ENCODE measurements around the gene SLC22A5.
"Not testable (repeated sequence)": the region's sequence is repeated elsewhere in the genome, so short reads cannot be mapped to it uniquely, and the experiment has no call there.

SLC22A5 gene

DNA sequence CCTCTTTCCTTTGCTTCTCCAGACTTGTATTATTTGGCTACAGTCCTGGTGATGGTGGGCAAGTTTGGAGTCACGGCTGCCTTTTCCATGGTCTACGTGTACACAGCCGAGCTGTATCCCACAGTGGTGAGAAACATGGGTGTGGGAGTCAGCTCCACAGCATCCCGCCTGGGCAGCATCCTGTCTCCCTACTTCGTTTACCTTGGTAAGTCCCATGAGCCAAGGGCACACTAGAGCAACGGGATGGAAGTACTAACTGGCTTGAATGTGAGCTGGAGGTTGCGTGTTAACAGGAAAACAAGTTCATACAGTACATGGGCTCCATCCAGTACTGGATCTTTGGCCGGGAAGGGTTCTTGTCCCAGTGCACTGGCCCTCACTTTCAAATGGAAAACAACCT lies 22.9 kb downstream of the SLC22A5 start:
- Histone ChIP-seq H3K27ac (ENCODE audit: low read depth, low read length) (no peak overlapping the region), H3K4me3 (ENCODE audit: low read length) (no peak overlapping the region), H3K36me3 (ENCODE audit: control insufficient read depth, insufficient read depth, low read length) (peaks cover 2% of the 10 kb centered on the region), H3K27me3 (ENCODE audit: control insufficient read depth, insufficient read depth, low read length) (no peaks in the 10 kb centered on the region), H3K9ac (ENCODE audit: low read length) (no peak overlapping the region), H3K4me1 (ENCODE audit: control insufficient read depth, insufficient read depth, low read length) (peaks cover 36% of the 10 kb centered on the region)

DNA sequence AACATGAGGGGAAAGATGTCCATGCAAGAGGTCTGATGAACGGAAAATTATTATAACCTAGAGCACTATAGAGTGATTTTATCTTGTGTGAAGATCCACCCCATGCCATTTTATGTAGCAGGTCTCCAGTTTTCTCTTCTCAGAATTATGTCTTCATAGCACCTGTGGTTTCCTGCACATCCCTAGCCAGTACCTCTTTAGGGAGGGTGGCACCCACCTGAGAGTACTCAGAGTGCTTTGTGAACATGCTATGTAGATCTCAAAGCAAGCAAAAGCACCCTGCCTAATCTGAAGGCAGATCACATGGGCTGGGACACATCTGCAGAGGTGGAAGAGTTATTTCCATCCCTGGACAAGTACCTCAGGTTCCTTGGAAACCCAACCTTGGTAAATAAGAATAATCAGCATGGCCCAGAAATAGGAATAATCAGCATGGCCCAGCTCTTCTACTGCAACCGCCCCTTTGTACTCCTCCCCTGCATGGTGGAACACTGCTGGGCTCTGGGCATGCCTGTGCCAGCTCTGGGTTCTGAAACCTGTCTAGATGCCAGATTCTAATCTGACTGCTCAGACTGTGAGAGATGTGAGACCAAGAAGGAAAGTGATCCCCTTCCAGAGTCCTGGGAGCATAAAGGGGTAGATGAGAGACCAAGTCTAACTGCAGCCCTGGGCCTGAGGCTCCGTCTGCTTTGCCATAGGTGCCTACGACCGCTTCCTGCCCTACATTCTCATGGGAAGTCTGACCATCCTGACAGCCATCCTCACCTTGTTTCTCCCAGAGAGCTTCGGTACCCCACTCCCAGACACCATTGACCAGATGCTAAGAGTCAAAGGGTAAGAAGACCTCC lies 23.7 kb downstream of the SLC22A5 start:
- Histone ChIP-seq H3K4me1 (ENCODE audit: control insufficient read depth, insufficient read depth, low read length) (peaks cover 29% of the 10 kb centered on the region), H3K27me3 (ENCODE audit: control insufficient read depth, insufficient read depth, low read length) (no peaks in the 10 kb centered on the region), H3K9ac (ENCODE audit: low read length) (no peak overlapping the region), H3K4me3 (ENCODE audit: low read length) (no peak overlapping the region), H3K27ac (ENCODE audit: low read depth, low read length) (no peak overlapping the region), H3K36me3 (ENCODE audit: control insufficient read depth, insufficient read depth, low read length) (peaks cover 2% of the 10 kb centered on the region)

DNA sequence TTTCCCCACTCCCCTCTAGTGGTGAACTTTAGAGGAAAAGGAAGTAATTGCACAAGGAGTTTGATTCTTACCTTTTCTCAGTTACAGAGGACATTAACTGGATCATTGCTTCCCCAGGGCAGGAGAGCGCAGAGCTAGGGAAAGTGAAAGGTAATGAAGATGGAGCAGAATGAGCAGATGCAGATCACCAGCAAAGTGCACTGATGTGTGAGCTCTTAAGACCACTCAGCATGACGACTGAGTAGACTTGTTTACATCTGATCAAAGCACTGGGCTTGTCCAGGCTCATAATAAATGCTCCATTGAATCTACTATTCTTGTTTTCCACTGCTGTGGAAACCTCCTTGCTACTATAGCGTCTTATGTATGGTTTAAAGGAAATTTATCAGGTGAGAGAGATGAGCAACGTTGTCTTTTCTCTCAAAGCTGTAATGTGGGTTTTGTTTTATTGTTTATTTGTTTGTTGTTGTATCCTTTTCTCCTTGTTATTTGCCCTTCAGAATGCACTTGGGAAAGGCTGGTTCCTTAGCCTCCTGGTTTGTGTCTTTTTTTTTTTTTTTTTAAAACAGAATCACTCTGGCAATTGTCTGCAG lies 25.3 kb downstream of the SLC22A5 start:
- no peak overlapping the region for H3K4me3 ChIP-seq (ENCODE audit: low read length)
- H3K9ac ChIP-seq (ENCODE audit: low read length), result no peak overlapping the region
- peaks cover 14% of the 10 kb centered on the region for H3K4me1 ChIP-seq (ENCODE audit: control insufficient read depth, insufficient read depth, low read length)
- peak overlapping the region; percentile 59 for H3K27ac ChIP-seq (ENCODE audit: low read depth, low read length)
- no peaks in the 10 kb centered on the region for H3K27me3 ChIP-seq (ENCODE audit: control insufficient read depth, insufficient read depth, low read length)
- H3K36me3 ChIP-seq (ENCODE audit: control insufficient read depth, insufficient read depth, low read length), result peaks cover 2% of the 10 kb centered on the region

- Histone ChIP-seq H3K27ac (ENCODE audit: low read depth, low read length) (no peak overlapping the region), H3K4me1 (ENCODE audit: control insufficient read depth, insufficient read depth, low read length) (peaks cover 6% of the 10 kb centered on the region)
Measured at GRCh38 chr5:132396589-132397031, 27.1 kb downstream of the SLC22A5 start.

DNA sequence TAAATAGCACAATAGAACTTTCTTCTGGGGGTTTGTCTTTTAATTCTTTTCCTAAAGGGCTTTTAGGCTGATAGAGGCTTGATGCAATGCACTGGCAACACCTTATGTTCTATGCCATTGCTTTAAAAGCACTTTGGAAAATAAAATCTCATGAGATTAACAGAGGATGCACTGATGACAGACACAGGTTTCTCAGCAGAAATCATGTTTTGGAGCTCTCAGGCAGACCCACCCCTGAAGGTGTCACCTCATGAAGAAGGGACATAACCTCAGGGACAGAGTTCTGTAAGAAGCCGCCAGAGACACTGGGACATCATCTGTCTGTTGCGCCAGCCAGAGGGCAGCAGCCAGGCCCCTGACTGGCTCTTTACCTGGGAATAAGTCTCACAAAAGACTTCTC lies 27.7 kb downstream of the SLC22A5 start:
- peaks cover 2% of the 10 kb centered on the region for H3K36me3 ChIP-seq (ENCODE audit: control insufficient read depth, insufficient read depth, low read length)
- H3K27me3 ChIP-seq (ENCODE audit: control insufficient read depth, insufficient read depth, low read length), result no peaks in the 10 kb centered on the region

More at GRCh38 chr5:132396589-132397031, 27.1 kb downstream of the SLC22A5 start:
- Histone ChIP-seq H3K36me3 (ENCODE audit: control insufficient read depth, insufficient read depth, low read length) (peaks cover 2% of the 10 kb centered on the region), H3K4me3 (ENCODE audit: low read length) (no peak overlapping the region), H3K27me3 (ENCODE audit: control insufficient read depth, insufficient read depth, low read length) (no peaks in the 10 kb centered on the region), H3K9ac (ENCODE audit: low read length) (no peak overlapping the region)

DNA sequence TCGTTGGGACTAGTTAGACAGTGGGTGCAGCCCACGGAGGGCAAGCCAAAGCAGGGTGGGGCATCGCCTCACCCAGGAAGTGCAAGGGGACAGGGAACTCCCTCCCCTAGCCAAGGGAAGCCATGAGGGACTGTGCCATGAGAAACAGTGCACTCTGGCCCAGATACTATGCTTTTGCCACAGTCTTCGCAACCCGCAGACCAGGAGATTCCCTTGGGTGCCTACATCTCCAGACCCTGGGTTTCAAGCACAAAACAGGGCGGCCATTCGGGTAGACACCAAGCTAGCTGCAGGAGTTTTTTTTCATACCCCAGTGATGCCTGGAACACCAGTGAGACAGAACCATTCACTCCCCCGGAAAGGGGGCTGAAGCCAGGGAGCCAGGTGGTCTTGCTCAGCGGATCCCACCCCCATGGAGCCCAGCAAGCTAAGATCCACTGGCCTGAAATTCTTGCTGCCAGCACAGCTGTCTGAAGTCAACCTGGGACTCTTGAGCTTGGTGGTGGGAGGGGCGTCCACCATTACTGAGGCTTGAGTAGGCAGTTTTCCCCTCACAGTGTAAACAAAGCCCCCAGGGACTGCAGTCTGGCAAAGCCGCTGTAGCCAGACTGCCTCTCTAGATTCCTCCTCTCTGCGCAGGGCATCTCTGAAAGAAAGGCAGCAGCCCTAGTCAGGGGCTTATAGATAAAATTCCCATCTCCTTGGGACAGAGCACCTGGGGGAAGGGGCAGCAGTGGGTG lies 28.6 kb downstream of the SLC22A5 start:
- H3K27me3 ChIP-seq (ENCODE audit: control insufficient read depth, insufficient read depth, low read length); H3K4me1 ChIP-seq (ENCODE audit: control insufficient read depth, insufficient read depth, low read length); H3K27ac ChIP-seq (ENCODE audit: low read depth, low read length); H3K4me3 ChIP-seq (ENCODE audit: low read length); H3K36me3 ChIP-seq (ENCODE audit: control insufficient read depth, insufficient read depth, low read length); H3K9ac ChIP-seq (ENCODE audit: low read length): not testable (repeated sequence)

More for the DNA sequence above, 27.7 kb downstream of the SLC22A5 start:
- Histone ChIP-seq H3K4me1 (ENCODE audit: control insufficient read depth, insufficient read depth, low read length) (peaks cover 6% of the 10 kb centered on the region), H3K9ac (ENCODE audit: low read length) (no peak overlapping the region), H3K27ac (ENCODE audit: low read depth, low read length) (no peak overlapping the region), H3K4me3 (ENCODE audit: low read length) (no peak overlapping the region)

GRCh38 chr5:132404041-132404440 lies 34.5 kb downstream of the SLC22A5 start:
- H3K4me3 ChIP-seq (ENCODE audit: low read length); H3K27me3 ChIP-seq (ENCODE audit: control insufficient read depth, insufficient read depth, low read length); H3K27ac ChIP-seq (ENCODE audit: low read depth, low read length); H3K9ac ChIP-seq (ENCODE audit: low read length); H3K36me3 ChIP-seq (ENCODE audit: control insufficient read depth, insufficient read depth, low read length); H3K4me1 ChIP-seq (ENCODE audit: control insufficient read depth, insufficient read depth, low read length): not testable (repeated sequence)

- Histone ChIP-seq H3K36me3 (ENCODE audit: control insufficient read depth, insufficient read depth, low read length) (no peaks in the 10 kb centered on the region), H3K27me3 (ENCODE audit: control insufficient read depth, insufficient read depth, low read length) (no peaks in the 10 kb centered on the region), H3K4me3 (ENCODE audit: low read length) (no peak overlapping the region), H3K9ac (ENCODE audit: low read length) (no peak overlapping the region), H3K27ac (ENCODE audit: low read depth, low read length) (no peak overlapping the region), H3K4me1 (ENCODE audit: control insufficient read depth, insufficient read depth, low read length) (peaks cover 16% of the 10 kb centered on the region)
Measured at GRCh38 chr5:132405646-132406045, 36.1 kb downstream of the SLC22A5 start.

GRCh38 chr5:132406144-132406783 lies 36.8 kb downstream of the SLC22A5 start:
- H3K36me3 ChIP-seq (ENCODE audit: control insufficient read depth, insufficient read depth, low read length), result no peaks in the 10 kb centered on the region
- no peak overlapping the region for H3K9ac ChIP-seq (ENCODE audit: low read length)
- H3K27ac ChIP-seq (ENCODE audit: low read depth, low read length), result no peak overlapping the region
- H3K4me3 ChIP-seq (ENCODE audit: low read length), result no peak overlapping the region
- H3K27me3 ChIP-seq (ENCODE audit: control insufficient read depth, insufficient read depth, low read length), result no peaks in the 10 kb centered on the region
- peaks cover 17% of the 10 kb centered on the region for H3K4me1 ChIP-seq (ENCODE audit: control insufficient read depth, insufficient read depth, low read length)

DNA sequence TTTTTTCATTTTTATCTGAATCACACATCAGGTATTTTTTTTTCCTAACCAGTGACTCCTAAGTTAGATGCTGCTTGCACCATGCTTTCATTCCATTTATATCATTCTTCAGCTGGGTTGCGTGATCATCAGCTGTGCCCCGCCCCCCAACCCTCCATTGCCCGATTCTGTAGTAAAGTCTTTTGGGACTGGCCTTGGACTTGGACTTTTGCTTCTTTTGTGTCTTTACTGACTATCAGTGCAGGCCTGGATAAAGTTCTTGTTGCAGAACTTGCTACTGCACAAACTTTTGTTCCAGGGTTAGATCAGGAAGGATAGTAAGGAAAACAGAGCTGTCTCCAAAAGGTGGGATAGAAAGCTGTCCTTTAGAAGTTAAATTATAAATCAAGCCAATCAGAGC lies 38.5 kb downstream of the SLC22A5 start:
- no peak overlapping the region for H3K4me3 ChIP-seq (ENCODE audit: low read length)
- no peaks in the 10 kb centered on the region for H3K36me3 ChIP-seq (ENCODE audit: control insufficient read depth, insufficient read depth, low read length)
- H3K27ac ChIP-seq (ENCODE audit: low read depth, low read length), result no peak overlapping the region
- H3K27me3 ChIP-seq (ENCODE audit: control insufficient read depth, insufficient read depth, low read length), result no peaks in the 10 kb centered on the region
- peaks cover 25% of the 10 kb centered on the region for H3K4me1 ChIP-seq (ENCODE audit: control insufficient read depth, insufficient read depth, low read length)
- H3K9ac ChIP-seq (ENCODE audit: low read length), result no peak overlapping the region

DNA sequence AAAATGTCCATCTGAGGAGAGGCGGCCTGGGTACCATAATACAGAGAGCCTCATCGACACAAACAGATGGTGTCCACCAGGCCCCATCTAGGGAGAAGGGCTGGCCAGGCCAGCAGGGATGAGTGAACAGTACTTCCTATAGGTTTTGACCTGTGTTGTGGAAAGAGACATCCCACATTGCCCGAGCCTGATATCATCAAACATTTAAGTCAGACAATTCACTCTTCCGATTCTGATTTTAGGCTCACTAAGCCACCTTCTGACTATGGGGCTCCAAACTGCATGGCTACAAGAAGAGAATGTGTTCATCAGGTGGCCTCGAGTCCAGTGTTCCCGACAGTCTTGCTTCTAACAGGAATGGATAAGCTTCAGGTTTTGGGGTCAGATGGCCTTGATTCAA lies 38.9 kb downstream of the SLC22A5 start:
- Histone ChIP-seq H3K4me3 (ENCODE audit: low read length) (no peak overlapping the region), H3K27me3 (ENCODE audit: control insufficient read depth, insufficient read depth, low read length) (no peaks in the 10 kb centered on the region), H3K27ac (ENCODE audit: low read depth, low read length) (no peak overlapping the region), H3K9ac (ENCODE audit: low read length) (no peak overlapping the region), H3K36me3 (ENCODE audit: control insufficient read depth, insufficient read depth, low read length) (no peaks in the 10 kb centered on the region), H3K4me1 (ENCODE audit: control insufficient read depth, insufficient read depth, low read length) (peaks cover 25% of the 10 kb centered on the region)

GRCh38 chr5:132408965-132409364 lies 39.5 kb downstream of the SLC22A5 start:
- peaks cover 25% of the 10 kb centered on the region for H3K4me1 ChIP-seq (ENCODE audit: control insufficient read depth, insufficient read depth, low read length)
- no peaks in the 10 kb centered on the region for H3K27me3 ChIP-seq (ENCODE audit: control insufficient read depth, insufficient read depth, low read length)
- no peaks in the 10 kb centered on the region for H3K36me3 ChIP-seq (ENCODE audit: control insufficient read depth, insufficient read depth, low read length)
- peak overlapping the region; percentile 99 for H3K27ac ChIP-seq (ENCODE audit: low read depth, low read length)
- H3K4me3 ChIP-seq (ENCODE audit: low read length), result no peak overlapping the region
- no peak overlapping the region for H3K9ac ChIP-seq (ENCODE audit: low read length)

All from rectal smooth muscle tissue (tissue), 1 donor.